Middle frontal gyrus (tissue), 1 donor: ENCODE measurements around the gene ESAM.
"Not testable (repeated sequence)": the region's sequence is repeated elsewhere in the genome, so short reads cannot be mapped to it uniquely, and the experiment has no call there.

Experiments
- DNase-seq: peaks from one replicate; pipeline ENCODE4 v3.0.0-alpha.2; 2015; ENCODE audit warnings: low spot score; ENCODE audit errors: extremely low spot score

The ESAM gene

DNA sequence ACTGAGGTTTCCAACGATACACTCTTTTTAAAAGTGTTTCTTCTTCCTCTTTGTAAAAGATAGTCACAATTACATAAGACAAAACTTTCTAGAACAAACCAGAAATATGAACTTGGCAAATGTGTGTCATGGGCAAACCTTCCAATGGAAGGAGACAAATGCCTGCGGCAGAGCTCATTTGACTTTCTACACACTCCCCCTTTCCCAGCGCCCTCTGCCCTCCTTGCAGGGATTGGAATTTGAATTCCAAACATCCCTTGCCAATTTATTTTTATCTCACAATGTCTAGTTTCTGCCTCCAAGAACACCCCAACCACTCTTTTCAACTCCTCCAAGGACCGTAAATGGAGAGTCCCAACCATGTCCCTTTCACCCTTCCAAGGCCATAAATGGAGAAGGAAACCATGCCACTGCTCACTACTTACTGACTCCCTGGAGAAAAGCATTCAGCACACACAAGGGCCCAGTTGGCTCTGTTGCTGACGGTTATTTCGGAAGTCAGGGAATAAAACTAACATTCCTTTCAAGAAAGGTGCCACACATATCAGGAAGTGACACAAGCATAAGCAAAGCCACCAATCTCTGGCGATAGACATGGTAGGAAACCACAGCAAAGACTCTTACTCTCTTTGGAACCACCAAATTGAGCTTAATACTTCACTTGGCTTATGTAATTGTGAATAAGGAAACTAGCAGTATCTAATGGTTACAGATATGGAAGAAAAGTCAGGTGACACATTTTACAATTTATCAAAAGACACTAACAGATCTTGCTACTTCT is 15.0 kb upstream of the ESAM start:
- DNase-seq, result no peak

DNA sequence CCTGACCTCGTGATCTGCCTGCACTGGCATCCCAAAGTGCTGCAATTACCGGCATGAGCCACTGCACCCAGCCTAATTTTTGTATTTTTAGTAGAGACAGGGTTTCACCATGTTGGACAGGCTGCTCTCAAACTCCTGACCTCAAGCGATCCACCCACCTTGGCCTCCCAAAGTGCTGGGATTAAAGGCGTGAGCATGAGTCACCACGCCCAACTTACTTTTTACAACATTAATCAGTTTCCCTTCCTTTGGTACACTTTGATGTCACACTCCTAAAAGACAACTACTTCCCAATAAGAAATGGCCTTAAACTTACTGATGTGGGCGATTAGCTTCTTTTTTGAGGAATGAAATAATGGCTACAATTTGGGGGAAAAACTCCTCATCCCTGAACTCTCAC is 8.9 kb upstream of the ESAM start:
- not testable (repeated sequence) for DNase-seq

DNA sequence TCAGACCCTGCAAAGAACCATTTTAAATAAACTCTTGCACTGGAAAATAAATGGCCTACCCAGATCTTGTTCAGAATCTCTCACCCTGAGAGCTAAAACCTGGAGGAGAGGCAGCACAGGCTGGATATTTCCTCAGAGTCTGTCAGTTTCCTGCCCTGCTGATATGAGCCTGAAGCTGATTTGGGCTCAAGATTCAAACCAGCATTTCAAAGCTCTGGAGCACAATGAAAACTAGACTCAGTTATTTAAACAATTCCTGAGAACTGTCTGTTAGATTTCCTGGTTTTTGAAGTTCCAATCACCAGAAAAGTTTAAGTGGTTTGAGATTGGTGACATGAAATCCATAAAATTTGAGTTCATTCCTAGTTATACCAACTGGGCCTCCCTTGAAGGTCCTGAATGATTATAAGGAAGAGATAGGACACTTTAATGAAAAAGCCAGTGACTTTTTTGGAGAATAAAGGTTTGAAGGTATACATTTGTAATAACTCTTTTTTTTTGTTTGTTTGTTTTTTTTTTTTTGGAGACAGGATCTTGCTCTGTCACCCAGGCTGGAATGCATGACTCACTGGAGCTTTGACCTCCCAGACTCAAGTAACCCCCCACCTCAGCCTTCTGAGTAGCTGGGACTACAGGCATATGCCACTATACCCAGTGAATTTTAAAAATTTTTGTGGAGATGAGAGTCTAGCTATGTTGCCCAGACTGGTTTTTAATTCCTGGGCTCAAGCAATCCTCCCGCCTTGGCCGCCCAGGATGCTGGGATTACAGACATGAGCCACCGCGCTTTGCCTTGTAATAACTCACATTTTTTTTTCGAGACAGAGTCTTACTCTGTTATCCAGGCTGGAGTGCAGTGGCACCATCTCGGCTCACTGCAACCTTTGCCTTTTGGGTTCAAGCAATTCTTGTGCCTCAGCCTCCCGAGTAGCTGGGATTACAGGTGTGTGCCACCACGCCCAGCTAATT is 8.0 kb upstream of the ESAM start:
- DNase-seq, result no peak

DNA sequence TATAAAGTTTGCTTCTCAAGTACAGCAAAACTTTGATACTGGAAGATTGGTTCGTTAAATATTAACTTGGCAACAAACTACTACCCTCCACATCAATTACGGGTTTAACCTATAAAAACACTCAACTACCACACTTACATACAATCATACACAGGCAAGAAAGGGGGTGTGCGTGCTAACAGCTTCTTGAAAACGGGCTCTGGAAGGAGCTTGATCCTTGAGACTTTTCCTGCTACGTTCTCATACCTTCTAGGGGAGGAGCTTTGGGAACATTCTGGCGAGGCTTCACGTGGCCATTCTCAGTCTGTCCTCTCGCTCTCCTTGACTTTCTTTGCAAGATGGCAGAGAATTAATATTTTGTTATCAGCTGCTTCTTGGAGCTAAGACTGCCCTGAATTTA is 6.8 kb upstream of the ESAM start:
- no peak for DNase-seq

DNA sequence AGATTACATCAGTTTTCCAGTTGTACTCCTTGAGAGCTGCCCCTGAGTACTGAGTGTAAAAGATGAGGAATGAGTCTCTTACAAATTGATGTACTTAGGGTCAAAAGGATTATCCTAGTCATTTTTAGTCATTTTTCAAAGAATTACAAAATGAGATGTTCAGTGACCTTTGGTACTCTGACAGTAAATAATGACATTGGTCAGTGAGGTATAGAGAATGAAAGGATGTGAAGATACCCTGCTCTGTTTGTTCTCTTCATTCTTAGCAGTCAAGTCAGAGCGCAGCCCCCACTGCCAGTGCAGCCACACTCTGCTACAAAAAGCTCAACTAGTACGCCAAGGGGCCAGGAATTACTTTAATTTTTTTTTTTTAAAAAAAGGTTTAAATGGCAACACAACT is 4.1 kb upstream of the ESAM start:
- no peak for DNase-seq

DNA sequence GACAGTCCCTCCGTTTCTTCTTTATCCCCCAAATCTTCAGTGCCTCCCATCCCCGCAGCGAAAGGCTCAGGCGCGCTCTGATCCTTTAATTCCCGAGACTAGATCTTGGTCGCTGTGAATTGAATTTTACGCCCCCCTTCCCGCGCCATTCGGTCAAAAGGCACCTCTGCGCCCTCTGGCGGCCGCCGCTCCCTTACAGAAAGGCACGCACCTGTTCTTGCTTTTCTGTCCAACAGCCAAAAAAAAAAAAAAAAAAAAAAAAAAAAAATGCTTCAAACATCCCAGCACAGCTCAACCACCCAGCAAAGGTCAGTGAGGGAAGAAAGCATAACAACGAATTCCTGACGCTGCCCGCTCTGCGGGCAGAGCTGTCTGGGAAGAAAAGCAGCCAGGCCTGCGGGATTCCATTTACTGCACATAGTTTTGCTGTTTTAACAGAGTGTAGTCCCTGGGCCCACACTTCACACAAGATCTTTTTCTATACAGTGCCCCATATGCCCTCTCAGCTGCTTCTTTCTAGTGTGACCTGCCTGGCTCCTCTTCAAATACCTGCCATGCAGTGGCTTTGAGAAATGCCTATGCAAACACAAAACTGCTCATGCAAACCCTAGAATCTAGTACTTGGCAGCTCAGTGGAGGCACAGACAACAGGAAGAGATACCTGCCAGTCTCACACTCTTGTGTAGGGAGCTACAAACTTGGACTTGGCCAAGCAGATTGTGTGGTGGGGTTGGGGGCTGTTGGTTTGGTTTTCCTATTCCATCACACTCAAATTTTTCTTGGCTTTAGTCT is 1.3 kb upstream of the ESAM start:
- DNase-seq, result peak; percentile 44

DNA sequence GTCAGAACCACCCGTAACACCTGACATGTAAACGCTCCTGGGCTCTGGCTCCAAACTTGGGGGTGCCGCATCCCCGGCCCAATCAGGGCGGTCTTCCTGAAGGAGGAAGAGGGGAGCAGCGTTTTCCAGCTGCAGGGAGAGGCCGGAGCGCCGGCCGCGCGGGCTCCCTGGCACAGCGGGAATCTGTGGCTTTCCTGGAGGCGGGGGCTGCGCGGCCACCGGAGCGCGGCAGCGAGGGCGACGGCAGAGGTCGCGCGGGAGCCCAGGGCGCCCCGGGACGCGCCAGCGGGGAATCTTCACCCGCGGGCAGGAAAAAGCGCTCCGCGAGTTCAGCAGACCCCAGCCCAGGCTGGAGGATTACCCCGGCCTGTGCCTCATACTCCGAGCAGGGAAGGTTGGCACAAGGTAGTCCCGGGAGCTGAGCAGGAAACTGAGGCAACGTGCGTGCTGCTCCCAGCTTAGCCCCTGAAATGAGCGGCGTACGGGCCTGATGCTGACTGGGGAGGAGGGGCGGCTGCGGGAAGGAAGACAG is 600 bp upstream of the ESAM start:
- DNase-seq, result no peak

DNA sequence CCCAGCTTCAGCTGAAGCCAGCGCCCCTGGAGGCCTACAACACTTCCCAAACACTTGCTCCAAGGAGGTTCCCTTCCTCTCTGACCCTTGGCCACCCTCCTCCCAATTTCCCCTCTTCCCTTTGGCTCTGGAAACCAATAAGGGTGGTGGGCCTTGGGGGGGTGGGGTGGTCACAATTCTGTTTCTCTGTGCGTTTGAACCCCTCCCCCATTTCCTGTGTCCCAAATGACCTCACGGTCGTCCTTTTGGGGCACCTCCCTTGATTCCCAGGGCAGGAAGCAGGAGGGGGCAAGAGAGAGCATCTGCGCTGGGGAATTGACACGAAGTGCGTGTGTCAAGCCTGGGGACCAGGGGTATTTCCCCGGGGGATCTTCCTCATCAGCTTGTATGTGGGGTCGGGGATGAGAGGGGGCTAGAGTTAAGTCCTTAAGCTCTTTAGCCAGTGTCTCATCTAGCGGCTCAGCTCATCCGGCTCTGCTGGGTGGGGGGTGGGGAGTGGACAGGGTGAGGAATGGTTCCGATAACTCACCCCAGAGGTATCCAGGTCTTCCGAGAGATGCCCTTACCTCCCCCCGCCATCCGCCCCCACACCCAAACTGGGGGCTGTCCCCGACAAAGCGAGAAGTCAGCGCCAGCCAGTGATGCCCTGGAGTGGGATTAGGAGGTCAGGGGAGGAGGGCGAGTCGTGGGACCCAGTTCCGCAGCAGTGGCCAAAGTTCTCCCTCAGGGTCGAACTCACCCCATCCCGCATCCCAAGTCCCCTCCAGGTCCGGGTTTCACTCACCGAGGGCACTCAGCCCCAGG is 587 bp downstream of the ESAM start:
- no peak for DNase-seq

DNA sequence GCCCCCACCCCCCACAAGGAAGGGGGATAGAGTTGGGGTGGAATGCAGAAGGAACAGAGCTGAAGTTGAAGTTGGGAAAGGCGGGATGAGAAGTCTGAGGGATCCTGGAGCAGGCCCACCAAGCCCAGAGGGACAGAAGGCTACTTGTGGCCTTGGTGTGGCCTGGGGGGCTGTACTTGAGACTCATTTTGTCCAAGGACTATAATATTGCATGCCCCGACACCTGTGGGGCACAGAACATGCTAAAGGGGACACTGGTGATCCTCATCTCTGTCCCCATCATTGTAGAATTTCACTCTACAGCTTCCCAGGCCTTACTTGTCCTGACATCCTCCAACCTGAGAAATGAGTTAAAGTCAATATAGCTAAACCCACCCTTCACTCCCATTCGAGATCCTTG is 1.3 kb downstream of the ESAM start:
- no peak for DNase-seq

DNA sequence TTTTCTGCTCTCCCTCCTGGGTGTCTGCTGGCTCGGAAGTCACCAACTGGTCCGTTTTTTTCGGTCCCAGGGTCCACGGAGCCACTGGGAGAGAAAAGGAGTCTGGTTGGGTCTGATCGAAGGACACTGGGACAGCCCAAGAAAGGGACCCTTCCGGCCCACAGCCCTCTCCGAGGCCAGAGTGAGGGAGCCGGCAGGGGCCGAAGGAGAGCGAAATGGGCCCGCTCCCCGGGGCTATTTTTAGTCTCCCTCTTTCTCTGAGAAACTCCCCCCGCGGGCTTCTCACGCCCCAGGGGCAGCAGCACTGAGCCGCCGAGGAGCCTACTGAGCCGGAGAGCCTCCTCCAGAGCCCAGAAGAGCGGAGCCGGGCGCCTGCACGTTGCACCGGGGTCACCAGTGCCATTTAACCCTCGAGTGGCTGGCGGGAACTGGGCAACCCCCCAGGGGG is 1.9 kb downstream of the ESAM start:
- DNase-seq, result no peak

DNA sequence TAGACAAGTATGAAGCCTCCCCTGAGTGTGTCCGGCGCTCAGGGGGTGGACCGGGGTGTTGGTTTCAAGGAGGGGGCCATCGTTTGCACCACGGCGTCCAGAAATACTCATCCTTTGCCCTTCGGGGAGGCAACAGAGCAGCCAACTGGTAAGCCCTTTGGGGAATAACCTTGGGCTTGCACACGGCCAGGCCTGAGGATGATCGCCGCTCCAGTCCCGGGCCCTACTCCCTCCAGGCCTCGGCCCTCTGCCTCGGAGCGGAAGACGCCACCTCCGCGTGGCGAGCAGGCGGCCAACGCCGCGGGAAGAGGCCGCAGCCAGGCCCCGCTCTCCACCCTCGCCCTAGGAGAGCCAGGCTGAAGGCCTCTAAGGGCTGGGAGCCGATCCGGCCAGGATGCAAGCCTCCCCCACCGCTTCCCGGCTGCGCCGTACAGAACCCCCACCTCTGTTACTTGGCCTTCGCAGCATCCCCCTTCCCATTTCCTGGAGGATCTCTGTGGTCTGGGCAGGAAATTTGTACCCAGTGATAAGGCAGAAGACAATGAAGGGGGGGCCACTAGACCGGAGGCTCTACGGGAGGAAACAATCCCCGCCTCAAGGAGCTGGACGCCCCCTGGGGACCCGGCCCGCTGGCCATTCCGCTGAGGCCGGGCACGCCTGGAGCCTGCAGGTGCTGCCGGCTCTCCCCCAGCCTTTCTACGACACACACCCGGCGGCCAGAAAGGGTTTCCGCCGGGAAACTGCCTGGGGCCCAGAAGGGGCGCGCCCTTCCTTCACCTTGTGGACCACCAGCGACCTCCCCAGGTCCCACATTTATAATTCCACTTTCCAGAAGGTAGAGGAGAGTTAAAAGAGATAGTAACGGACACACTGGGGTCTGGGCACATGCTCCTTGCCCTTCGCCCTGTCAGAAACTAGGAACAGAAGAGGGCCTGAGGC is 2.6 kb downstream of the ESAM start:
- no peak for DNase-seq

DNA sequence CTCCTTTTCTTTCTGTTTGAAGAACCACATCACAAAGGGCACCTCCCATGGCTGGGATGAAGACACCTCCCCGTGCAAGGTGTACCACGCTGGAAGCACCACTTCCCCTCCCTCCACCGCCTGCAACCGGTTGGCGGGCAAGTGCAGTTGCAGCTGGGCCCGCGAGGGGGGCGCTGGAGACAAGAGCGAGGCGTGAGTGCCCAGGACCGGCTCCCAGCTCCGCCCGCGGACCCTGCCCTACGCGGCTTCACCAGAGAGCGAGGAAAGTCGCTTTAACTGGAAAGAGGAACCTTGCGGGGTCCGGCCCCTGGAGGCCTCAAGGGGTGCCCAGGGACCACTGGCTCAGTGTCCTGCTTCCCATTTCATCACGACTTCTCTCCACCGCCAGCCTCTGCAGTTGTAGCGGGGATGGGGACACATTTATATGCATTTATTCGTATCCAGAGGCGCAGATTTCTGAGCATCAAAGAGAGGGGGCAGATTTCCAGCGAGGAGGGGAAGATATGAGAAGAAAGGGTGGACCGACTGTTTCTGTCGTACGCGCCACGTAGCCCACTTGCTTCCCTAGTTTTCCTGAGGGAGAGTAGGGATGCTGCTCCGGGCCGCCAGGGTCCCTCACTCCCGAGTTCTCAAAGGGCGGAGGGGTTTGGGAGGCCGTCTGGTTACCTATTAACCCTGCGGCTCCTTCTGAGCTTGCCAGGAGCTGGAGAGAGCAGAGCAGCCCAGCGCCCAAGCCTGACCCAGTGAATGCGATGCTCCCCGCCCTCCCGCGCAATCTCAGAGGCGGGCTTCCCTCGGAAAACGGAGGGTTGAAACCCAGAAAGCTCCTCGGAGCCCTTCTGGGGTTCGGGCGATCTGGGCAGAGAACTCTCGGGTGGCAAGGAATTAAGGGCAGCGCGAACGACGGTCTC is 3.5 kb downstream of the ESAM start:
- peak; percentile 51 for DNase-seq

DNA sequence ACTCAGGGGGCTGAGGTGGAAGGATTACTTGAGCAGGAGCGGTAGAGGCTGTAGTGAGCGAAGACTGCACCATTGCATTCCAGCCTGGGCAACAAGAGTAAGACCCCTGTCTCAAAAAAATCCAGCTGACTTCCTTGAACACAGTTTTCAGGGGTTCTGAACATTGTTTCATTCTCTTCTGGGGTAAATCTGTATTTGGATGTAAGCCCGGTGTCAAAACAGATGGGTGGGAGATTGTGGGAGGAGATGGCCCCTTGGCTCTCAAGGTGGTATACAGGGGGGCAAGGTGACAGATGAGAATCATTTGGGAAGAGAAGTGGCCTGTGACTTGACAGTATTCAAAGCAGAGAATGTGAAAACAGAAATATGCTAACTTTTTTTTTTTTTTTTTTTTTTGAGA is 4.8 kb downstream of the ESAM start:
- no peak for DNase-seq

DNA sequence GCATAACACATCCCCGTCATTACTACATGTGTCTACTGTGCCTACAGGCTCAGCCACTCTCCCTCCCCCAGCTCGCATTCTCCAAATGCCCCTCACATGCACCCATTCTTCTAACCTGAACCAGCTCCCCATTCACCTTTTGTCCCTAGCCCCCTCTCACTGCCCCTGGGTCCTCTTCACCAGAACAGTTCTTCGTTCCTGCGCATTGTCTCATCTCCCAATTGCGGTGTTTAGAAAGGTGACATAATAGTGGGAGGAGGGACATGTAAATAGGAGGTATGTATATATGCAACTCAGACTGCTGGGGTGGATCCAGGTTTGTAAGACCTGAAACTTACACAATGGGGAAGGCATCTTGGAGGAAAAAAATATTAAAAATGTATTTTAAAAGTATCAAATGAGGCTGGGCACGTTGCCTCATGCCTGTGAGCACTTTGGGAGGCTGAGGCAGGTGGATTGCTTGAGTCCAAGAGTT is 5.3 kb downstream of the ESAM start:
- DNase-seq, result no peak

DNA sequence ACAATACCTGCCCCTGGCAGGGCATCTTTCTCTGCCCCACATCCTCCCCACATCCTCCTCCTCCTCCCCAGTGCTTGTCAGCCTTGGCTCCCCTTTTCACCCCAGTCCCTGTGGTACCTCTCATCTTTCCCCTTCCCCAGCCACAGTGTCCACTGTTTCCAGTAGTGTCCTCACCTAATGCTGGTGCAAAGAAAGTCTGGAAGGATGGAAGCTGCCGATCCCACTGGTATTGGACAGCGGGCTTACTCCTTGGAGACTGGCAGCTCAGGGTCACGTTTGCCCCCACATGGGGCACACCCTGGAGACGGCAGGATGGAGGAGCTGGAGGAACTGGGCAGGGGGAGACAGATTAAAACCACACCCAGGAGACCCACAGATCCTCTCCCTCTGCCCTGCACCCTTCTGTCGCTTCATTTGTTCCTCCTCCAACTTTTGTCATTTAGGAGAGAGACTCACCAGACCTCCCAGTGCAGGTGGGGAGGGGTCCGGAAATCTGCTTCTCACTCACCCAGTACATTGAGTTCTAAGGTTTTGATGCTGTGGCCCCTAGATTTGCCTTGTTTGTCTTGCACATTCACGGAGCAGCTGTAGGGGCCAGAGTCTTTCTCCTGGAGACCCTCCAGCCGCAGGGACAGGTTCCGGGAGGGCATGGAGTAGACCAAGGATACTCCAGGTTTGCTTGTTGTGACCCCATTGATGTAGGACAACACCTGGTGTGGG is 5.9 kb downstream of the ESAM start:
- no peak for DNase-seq

DNA sequence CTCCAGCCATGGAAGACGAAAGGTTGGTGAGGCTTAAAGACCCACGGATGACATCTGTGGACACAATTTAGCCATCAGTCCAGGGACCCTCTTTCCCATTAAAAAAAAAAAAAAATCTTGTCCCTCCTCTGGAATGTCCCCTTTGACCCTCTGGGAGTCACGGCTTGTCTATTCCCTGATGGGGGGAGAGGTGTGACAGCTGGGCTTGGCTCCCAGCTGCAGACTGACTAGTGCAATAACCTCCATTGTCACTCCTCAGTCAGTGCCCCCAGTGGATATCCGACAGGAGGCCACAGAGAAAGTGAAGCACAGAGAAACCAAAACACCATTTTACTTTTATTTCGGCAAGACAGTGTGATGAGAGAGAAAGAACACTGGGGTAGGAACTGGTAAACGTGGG is 7.4 kb downstream of the ESAM start:
- DNase-seq, result no peak

DNA sequence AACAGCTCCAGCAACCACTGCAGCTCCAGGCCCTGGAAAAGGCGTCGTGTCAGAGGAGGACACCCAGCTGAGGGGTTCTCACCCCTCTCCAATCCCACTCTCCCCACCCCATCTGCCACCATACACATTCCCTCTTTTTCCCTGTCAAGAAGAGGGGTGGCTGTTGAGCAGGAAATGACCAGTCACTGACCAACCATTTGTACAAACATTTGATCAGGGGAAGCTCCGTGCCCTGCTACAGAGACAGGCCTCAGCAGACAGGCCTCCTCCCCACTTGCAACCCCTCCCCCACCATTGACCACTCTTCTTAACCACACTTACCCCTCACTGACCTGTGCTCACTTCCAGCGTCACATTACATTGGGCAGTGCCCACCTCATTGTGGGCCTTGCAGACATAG is 7.8 kb downstream of the ESAM start:
- no peak for DNase-seq

DNA sequence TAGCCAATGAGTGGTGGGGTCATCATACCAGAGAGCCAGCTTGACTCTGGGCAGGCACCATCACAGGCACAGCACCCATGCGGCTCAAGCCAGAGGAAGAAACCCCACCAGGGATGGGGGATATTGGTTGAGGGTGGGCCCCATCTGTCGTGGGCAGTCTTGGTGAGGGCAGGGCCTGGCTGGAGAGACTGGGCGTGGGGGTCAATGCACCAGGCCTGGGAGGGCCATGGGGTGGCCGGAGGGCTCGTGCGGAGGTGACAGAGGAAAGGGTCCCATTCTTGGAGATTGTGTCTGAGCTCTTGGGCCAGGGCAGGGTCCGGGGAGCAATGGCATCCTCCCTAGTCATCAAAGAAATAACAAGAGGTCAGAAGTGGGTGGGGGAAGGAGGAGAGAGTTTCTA is 8.5 kb downstream of the ESAM start:
- DNase-seq, result no peak
